Lower leg skin (tissue), 3 donors: ENCODE data around the gene SYNGAP1.

Experiments
- POLR2A ChIP-seq, 2 donors: fragments of 450-650 bp; IDR thresholded peaks; one replicate each; pipeline ENCODE4 v1.6.1; 2016 to 2017; ENCODE audit warnings: antibody characterized with exemption in 2 of 2, mild to moderate bottlenecking in 1 of 2, moderate library complexity in 1 of 2
- TF ChIP-seq, protein P1 (sequence below), 3 donors: fragments of 450-650 bp; IDR thresholded peaks; one replicate each; pipeline ENCODE4 v1.5.1; 2016; ENCODE audit warnings: antibody characterized with exemption in 3 of 3, mild to moderate bottlenecking in 3 of 3, moderate library complexity in 2 of 3

DNA sequence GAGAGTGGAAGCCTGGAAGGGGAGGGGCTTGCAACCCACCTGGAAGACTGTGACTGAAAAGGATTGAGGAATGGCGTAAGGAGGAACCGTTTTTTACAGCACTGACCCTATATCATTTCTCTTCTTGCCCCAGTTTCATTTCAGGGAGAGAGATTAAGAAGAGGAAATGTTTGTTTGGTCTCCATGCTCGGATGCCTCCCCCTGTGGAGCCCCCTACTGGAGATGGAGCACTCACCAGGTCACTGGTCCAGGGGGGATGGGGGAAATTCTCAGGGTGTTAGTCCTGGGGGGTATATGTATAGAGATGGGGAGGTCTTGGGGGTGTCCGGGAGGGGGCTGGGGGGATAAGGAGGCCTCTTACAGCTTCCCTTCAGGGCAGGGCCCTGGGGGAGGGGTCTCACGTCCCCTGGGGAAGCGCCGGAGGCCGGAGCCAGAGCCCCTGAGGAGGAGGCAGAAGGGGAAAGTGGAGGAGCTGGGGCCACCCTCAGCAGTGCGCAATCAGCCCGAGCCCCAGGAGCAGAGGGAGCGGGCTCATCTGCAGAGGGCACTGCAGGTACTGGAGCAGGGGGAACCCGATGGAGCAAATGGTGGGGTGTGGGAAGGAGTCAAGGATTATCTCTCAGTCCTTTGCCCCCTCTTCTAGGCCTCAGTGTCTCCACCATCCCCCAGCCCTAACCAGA is 5.1 kb upstream of the SYNGAP1 start:
- TF ChIP-seq, protein P1, sequence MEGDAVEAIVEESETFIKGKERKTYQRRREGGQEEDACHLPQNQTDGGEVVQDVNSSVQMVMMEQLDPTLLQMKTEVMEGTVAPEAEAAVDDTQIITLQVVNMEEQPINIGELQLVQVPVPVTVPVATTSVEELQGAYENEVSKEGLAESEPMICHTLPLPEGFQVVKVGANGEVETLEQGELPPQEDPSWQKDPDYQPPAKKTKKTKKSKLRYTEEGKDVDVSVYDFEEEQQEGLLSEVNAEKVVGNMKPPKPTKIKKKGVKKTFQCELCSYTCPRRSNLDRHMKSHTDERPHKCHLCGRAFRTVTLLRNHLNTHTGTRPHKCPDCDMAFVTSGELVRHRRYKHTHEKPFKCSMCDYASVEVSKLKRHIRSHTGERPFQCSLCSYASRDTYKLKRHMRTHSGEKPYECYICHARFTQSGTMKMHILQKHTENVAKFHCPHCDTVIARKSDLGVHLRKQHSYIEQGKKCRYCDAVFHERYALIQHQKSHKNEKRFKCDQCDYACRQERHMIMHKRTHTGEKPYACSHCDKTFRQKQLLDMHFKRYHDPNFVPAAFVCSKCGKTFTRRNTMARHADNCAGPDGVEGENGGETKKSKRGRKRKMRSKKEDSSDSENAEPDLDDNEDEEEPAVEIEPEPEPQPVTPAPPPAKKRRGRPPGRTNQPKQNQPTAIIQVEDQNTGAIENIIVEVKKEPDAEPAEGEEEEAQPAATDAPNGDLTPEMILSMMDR (IDR thresholded peaks at IDR 0.05), result no peak
- no peak for TF ChIP-seq POLR2A (IDR thresholded peaks at IDR 0.05)
